Measurements from ENCODE around the gene GRID2.
"Not testable (repeated sequence)": the region's sequence is repeated elsewhere in the genome, so short reads cannot be mapped to it uniquely, and the experiment has no call there.

Gene GRID2

DNA sequence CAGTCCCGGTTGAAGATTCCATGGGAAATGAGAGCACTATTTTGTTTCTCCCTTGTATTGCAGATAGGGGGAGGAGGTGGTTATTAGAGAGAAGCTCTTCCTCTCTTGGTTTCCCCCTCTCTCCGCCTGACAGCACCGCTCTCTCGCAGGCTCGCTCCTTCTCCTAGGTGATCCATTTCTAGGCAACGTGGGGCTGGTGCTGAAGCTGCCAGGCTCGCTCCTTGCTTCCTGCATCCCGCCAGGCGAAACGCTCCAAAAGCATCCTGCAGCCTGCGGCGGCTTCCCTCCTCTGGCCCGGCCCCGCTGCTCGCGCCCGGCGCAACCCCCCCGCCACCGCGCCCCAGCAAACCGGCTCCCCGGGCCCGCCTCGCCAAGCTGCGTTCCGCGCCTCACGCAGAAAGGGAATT, at the start of gene GRID2:
Gene GRID2, plus strand, starts transcription at position 346 of the 407 bp plus-strand sequence.
- DNase-seq: no peak

DNA sequence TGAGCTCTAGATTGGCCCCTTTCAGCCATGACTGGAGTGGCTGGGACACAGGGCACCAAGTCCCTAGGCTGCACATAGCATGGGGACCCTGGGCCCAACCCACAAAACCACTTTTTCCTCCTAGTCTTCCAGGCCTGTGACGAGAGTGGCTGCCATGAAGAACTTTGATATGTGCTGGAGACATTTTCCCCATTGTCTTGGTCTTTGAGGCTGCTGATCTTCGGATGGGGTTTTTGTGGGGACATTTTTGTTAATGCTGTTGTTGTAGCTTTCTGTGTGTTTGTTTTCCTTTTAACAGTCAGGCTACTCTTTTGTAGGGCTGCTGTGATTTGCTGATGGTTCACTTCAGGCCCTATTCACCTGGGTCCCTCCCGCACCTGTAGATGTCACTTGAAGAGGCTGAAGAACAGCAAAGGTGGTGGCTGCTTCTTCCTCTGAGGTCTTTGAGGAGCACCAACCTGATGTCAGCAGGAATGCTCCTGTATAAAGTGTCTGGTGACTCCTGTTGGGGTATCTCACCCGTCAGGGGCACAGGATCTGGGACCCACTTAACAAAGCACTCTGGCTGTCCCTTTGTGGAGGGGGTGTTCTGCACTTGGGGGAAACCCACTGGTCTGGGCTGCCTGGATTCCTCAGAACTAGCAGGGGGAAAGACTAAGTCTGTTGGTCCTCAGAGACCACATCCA, 49.6 kb upstream of the GRID2 start:
- DNase-seq: no peak

- no peak for DNase-seq
Observed at GRCh38 chr4:92254767-92255442, 48.9 kb upstream of the GRID2 start.

- no peak for DNase-seq
Observed at GRCh38 chr4:92255920-92256244, 47.9 kb upstream of the GRID2 start.

- no peak for DNase-seq
Observed at GRCh38 chr4:92257931-92258857, 45.6 kb upstream of the GRID2 start.

GRCh38 chr4:92261256-92261655, 42.5 kb upstream of the GRID2 start:
- DNase-seq: no peak

GRCh38 chr4:92262371-92262770, 41.4 kb upstream of the GRID2 start:
- DNase-seq: no peak

GRCh38 chr4:92263010-92263409, 40.8 kb upstream of the GRID2 start:
- DNase-seq: no peak

GRCh38 chr4:92263575-92263974, 40.2 kb upstream of the GRID2 start:
- no peak for DNase-seq

- DNase-seq: no peak
Observed at GRCh38 chr4:92264163-92264562, 39.6 kb upstream of the GRID2 start.

DNA sequence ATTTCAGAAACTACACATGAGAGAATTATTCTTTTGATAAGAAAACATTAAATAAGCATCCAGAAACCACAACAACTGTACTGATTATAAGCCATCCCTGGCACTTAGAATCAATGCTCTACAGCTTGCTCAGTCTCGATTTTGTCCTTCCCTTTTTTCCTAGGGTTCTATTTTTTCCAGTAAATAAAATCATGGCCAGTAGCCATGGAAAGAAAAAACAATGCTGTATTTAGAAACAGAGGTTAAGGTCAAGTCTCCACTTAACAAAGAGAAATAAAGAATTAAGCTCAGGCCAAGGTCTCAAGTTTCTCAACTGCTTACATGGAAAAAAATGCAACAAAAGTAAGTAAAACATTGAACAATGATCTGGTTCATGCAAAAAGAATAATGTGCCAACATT, 38.7 kb upstream of the GRID2 start:
- no peak for DNase-seq

DNA sequence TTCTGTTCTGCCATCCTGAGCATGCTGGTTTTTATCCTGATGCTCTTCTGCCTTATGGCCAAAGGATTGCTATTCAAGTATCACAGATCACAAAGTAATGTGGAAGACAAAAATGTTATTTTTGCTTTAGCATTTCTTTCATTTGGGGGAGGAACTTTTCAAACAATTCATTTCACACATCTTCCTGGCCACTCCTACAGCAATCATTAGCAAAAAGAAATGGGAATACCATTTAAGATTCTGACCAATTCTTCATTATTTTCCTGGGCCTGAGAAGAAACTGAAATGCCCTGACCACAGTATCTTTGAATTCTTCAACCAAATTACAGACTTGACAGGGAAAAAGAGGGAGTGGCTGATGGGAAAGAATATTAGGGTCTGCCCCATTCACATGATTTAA, 38.0 kb upstream of the GRID2 start:
- DNase-seq: no peak

DNA sequence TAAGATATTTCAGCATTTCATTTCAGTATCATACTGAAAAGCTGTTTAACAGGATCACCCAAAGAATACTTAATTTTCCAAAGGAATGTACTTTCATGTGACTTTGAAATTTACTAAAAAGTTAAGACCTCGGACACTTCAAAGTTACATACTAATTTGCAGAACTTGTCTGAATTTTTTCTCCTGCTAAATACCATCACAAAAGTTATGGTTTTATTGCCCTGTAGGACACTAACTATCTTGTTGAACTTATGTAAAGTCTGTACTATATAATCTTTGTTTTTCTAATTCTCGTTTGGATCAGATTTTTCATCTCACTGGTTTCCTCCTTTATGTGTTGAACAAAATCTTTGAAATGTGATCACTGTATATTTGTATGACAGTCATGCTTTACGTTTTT, 37.2 kb upstream of the GRID2 start:
- no peak for DNase-seq

GRCh38 chr4:92268642-92269041, 35.1 kb upstream of the GRID2 start:
- no peak for DNase-seq

GRCh38 chr4:92270908-92271307, 32.9 kb upstream of the GRID2 start:
- no peak for DNase-seq

DNA sequence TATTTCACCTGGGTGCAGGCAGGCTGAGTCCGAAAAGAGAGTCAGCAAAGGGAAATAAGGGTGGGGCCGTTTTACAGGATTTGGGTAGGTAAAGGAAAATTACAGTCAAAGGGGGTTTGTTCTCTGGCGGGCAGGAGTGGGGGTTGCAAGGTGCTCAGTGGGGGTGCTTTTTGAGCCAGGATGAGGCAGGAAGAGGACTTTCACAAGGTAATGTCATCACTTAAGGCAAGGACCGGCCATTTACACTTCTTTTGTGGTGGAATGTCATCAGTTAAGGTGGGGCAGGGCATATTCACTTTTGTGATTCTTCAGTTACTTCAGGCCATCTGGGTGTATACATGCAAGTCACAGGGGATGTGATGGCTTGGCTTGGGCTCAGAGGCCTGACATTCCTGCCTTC, 32.2 kb upstream of the GRID2 start:
- not testable (repeated sequence) for DNase-seq

GRCh38 chr4:92277057-92277881, 26.5 kb upstream of the GRID2 start:
- not testable (repeated sequence) for DNase-seq

DNA sequence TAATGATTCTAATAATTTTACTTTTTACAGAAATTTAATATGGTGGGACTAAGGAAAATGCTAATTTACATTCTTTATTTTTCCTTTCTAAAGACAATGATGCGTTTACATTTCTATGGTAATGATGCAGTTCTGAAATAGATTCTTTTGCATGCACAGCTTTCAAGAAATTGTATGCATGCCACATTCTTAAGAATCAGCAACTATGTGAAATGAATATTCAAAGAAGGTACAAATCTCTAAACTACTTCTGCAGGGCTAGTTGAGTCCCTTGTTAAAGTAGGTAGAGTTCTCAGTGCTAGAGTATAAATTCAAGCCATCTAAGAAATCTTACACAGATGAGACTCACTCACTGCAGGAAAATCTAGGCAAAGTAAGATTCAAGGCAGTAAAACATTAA, 24.5 kb upstream of the GRID2 start:
- DNase-seq: no peak

GRCh38 chr4:92299152-92299551, 4.6 kb upstream of the GRID2 start:
- peak; percentile 34 for DNase-seq

GRCh38 chr4:92304121-92304520, 355 bp downstream of the GRID2 start:
- DNase-seq: no peak

DNA sequence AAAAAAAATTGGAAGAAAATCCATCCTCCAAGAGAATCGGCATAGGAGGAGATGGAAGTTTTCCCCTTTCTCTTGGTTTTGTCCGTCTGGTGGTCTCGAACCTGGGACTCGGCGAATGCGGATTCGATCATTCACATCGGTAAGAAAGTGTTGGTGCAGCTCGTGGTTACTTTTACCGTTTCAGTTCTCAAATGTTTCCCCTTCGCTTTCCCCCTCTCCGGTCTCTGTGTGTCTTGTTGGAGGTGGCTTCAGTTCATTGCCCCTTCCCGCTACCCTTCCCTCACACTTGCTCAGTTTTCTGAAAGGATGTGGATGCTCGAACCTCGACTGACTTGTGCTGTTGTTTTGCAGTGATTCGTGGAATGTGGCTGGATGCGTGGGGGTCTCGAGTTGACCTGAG, 840 bp downstream of the GRID2 start:
- no peak for DNase-seq

DNA sequence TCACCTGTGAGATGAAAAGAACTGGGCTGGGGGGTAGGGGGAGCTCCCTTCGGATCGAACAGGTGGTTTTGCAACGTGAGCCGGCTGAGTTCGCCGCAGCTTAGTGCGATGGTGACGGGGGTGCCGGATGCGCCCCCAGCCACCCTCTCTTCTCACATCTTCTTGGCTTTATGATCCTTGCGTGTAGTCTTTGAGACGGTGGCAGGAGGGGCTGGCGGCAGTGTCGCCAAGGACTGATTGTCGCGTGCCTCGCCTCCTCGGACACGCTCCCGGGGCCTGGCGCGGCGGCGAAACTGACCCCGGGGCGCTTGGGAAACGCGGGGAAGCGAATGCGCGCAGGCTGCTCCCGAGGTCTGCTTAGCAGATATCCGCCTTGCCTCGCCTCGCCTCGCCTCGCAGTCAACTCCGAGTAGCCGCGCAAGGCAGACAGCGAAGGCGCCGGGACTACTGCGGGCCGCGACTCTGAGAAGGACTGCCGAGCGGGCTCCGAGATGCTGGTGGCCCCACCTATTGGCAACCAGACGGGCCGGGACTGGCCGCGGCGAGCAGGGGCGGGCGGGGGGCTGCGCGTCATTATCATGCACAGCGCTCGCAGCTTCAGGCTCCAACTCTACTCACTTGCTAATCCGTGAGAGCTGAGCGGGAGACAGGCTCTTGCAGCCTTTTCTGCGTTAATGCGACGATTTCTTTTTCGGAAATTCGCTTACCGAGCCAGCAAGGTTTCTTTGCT, 1.5 kb downstream of the GRID2 start:
- DNase-seq: peak; percentile 50
